ENCODE measurements around the gene VAPB.

VAPB gene

DNA sequence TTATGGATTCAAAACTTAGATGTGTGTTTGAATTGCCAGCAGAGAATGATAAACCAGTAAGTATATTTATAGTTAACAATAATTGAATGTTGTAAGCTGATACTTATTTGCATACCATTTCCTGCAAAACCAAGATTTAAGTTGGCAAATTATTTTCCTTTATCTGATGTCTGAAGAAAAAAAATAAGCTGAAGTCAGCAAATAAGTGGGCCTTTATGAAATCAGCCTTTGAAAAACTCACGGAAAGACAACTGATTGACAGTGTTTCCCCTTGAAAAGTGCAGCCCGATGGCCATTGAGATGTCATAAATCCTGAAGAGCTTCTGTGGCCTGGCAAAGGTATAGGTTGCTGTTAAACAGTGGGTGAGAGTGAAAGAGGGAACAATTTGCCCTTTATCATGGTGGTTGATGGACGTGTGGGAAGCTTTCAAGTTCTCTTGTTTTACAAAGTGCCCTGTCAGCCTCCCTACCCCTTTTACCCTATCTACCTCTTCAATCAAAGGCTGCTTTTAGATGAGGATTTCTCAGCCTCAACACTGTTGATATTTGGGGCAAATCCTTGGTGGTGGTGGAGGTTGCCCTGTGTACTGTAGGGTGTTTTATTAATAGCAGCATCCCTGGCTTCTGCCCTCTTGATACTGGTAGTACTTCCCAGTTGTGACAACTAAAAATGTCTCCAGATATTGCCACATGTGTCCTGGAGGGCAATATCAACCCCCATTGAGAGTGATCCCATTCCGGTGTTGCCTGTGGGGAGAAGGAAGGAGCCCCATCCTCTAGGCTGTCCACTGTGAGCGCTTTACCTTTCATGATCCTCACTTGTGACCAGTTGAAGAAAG is 50.2 kb downstream of the VAPB start:
- no peak for DNase-seq

DNA sequence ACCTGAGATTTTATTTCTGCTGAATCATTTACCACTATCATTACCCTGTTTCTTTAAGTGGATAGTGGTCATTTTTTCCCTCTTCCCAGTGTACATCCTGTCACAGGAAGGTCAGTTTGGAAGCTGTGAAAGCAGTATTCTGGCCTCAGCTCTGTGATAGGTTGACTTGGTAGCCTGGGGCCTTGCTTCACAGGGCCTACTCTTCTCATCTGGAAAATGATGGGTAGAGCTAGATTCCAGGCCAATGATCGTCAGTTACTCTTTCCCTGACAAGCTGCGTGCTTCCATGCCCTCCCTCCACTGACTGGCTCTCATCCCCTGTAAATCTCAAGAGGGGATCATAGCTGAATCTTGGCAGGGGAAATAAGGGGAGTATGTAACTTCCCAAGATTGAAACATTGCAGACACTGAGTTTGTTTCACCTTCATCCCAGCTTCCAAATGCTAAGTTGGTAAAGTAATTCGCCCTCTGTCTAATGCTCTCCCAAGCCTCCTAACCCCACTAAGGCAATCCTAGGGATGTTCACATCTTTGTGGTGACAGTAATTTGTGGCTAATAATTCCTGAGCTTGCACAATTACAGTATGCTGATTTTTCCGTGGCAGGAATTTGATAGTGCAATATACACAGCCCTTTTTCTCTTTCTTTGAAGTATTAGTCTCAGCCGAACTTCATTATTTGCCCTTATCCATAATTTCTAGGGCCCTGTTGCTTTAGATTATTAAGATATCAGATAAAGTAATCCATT is 51.2 kb downstream of the VAPB start:
- DNase-seq, result no peak

DNA sequence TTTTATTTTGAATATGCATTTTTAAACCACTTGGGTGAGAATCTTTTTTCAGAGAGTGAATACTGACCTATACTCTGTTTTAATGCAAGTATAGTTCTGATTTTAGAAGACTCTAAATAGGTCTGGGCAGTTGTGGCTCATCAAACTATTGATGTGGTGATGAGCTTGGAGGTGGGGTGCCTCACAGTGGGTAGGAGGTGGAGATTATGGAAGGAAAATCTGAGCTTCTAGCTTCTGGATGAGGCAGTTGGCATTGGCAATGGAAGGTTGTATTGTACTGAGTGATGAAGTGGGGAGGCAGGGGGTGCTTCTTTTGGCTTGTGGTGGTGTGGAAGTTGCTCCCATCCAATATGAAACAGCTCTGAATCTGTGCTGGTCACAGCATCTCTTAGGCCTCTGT is 52.7 kb downstream of the VAPB start:
- DNase-seq, result no peak

DNA sequence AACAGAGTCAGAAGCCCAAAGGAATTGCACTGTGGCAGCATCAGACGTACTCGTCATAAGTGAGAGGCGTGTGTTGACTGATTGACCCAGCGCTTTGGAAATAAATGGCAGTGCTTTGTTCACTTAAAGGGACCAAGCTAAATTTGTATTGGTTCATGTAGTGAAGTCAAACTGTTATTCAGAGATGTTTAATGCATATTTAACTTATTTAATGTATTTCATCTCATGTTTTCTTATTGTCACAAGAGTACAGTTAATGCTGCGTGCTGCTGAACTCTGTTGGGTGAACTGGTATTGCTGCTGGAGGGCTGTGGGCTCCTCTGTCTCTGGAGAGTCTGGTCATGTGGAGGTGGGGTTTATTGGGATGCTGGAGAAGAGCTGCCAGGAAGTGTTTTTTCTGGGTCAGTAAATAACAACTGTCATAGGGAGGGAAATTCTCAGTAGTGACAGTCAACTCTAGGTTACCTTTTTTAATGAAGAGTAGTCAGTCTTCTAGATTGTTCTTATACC is 55.8 kb downstream of the VAPB start:
- DNase-seq, result no peak

DNA sequence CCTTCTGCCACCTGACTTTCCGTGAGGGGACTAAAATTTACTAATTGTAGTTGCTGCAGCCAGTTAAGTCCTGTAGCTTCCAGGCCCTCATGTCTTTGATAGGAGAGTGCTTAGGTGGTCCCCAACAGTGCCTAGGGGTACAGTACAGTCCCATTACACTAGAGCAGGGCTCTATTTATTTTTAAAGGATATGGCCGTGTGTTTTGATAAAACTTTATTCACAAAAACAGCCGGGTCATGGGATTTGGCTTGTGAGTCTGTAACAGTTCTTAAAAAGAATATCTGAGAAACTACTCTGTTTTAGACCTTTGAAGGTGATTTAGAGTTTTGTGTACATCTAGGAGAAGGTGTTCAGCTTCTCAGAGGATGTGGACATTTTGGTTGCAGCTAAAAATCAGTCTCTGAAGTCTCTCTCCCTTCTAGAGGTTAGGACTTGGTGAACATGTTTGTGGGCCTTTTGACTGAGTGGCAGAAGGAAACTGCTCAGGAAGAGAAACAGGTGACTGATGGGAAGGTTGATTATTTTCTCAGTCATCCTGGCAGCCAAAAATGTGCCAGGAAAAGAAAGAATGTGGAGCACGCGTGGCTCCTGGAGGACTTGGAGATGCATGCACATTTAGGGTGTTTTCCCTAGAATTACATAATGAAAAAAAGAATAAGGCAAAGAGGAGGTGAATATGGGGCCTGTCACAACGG is 57.4 kb downstream of the VAPB start:
- DNase-seq, result no peak

DNA sequence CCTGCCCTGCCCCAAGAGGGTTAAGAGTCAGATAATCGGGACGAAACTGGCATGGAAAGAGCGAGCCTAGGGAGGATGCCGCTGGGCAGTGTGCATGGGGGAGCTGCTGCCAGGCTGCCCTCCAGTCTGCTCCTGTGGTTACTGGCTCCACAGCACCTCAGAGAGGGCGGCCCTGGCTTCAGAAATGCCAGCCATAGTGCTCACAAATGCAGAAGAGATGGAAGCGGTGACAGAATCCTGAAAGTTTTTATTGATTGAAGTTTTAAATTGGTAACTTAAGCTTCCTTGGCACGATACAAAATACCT is 57.9 kb downstream of the VAPB start:
- DNase-seq, result no peak

DNA sequence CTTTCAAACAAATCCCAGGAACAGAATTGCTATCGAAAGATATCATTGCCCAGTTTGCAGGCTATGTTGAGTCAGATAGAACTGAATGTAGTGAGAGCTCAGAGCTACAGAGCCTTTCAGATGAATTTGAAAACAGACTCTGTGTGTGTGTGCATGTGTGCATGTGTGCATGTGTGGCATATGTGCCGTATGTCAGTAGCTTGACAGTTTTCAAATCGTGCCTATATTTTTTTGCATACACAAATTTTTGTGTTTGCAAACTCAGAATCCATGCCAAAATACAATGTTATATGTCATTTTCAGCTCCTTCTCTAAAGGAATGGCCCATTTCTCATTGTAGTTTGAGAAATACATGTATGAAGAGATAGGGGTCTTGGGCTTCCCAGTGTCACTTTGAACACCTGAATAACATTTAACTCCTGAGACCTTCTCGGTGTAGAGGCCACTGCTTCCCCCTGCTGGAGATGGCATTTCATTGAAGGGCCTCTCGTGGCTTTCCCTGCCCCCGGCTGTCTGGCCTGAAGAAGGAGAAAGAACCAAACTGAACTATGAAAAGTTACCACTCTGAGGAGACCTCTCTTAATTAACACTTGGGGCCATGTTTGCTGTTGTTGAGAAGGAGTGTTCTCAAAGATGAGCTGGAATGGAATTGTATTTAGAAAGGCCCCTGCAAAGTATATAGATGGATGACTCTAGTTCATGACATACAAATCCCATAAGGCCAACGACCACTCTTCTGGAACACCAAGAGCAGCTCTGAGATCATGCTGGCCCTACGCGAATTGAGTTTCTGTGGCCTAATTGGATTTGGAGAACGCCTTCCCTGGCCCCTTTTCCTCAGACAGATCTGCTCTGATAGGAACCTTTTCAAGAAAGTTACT is 58.7 kb downstream of the VAPB start:
- DNase-seq, result peak; percentile 9 to 49

DNA sequence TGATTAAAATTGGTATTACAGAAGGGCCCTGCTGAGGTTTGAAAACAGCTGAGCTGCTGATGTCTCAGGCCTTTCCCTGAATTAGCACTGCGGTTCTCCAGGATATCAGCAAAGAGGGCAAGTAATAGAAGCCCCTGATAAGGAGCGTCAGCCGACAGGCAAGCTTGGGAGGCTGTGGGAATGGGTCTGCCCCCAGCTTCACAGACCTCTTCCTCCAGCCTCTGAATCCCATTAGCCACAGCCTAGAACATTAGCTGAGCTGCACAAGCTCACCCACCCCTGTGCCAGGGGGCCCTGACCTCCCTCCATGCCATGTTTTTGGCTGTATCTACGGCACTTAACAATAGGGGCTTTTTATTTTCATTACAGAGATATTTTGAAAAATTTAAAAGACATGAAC is 59.9 kb downstream of the VAPB start:
- DNase-seq, result no peak

DNA sequence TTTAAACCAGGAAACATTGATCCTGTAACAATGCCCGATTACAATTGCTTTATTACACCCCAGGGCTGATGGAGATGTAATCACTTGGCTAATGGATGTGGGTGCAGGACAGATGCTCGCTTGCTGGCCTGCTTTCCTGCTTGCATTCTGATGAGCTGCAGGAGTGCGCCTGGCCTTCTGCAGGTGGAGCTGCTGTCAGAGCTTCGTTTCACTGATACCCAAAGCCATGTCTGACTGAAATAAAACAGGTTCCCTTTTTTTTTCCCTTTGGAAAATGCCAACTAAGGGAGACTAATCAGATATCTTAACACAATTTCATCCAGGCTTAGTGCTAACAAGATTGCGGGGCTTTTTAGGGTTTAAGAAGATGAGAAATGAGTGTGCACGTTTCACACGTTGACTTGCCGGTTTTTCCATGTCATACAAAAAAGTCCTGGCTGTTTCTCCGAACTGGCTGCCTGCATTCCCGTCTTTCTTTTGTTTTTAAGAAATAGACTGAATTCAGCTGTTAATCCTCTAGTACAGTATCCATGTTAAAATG is 60.7 kb downstream of the VAPB start:
- DNase-seq, result no peak

DNA sequence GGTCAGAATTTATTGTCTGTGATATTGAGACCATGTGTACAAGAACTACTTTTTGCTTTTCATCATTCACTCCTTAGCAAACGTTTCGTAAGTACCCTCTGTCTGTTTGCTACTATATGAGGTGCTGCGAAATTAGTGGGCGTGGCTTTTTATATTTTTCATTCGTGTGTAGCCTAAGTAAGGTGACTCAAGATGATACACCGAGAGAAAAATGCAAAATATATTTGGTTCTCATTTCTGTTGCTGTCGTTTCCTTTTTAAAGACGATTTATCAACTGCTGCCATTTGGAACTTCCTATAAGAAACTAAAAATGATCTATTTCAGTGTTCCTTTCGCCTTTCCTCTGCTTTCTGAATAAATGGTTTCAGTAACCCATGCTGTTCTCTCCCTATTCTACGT is 61.2 kb downstream of the VAPB start:
- DNase-seq, result no peak

DNA sequence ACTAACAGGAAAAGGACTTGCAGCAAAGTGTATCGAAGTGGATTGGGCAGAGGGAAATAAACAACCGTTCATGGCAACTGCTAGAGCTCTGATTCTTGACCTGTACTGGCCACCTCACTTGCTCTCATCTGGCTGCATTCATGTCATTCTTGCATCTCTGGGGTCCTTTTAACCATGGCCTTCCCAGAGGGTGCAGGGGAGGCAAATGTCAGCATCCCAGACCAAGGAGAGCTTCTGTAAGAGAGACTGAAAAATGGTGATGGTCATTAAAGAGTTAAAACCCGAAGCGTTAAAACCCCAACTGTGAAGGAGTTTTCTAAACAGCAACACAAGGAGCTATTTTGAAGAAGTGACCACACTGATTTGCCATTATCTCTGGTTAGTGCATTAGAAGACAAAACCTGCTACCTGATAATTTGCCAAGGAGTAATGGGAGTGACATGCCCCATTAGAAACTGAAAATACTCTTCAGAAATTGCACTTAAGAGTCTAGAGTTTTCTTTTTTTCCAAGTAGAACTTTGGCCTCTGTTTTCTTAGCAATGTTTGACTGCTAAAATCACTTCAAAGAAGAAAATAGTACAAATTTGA is 63.7 kb downstream of the VAPB start:
- DNase-seq, result no peak

DNA sequence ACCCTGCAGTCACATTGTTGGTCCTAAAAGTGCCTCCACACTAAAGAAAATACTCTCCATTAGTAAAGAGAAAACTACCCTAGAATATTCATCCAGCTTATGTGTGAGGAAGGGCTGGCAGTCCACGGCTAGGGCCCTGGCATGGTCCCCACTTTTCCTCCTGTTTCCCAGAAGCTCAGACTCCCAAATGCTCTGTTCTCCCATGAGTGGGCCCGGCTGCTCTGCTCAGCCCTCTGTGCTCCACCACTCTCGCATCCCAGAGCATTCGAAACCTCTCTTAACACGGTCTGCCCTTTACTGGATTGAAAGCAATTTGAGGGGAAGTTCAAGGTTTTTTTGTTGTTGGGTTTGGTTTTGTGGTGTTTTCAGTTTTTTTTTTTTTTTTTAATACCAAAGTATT is 64.4 kb downstream of the VAPB start:
- DNase-seq, result no peak

DNA sequence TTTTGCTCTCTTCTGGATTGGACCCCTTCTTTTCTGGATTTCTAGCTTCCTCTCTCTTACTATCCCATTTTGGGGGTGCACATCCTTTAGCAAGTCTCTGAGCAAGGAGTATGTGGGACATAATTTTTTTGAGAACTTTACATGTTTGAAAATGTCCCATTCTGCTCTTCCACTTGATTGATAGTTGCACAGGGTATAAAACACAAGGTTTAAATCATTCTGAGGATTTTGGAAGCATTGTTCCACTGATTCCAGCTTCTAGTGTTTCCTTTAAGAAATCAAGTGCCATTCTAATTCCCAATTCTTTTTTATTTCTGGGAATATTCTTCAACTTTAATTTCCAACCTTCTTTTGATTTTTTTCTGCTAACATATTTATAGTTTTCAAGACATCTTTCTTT is 65.4 kb downstream of the VAPB start:
- no peak for DNase-seq

DNA sequence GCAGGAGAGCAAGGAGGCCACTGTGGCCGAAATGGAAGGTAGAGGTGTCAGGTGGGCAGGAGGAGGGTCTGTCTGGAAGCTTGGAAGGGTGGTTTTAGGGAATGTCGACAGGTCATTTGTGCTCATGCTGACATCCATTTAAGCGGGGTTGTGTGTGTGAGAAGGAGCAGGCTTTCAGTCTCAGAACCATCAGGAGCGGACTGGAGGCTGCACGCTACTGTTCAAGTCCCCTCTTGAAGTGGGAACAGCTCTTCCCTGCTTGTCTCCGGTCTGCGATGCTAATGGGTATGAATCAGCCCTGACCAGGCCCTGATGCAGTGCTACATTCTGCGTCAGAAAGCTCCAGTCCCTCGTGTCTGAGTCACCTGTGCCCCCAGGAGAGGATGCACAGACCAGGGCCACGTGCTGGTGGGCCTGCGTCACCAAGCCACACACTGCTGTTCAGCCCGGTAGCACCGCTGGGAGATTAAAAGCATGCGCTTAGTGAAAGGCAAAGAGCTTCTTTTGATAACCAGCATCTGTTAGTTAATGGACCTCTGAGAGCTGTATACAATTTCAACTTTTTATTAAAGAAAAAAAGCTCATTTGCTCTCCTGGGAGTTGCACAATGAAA is 68.2 kb downstream of the VAPB start:
- no peak for DNase-seq

DNA sequence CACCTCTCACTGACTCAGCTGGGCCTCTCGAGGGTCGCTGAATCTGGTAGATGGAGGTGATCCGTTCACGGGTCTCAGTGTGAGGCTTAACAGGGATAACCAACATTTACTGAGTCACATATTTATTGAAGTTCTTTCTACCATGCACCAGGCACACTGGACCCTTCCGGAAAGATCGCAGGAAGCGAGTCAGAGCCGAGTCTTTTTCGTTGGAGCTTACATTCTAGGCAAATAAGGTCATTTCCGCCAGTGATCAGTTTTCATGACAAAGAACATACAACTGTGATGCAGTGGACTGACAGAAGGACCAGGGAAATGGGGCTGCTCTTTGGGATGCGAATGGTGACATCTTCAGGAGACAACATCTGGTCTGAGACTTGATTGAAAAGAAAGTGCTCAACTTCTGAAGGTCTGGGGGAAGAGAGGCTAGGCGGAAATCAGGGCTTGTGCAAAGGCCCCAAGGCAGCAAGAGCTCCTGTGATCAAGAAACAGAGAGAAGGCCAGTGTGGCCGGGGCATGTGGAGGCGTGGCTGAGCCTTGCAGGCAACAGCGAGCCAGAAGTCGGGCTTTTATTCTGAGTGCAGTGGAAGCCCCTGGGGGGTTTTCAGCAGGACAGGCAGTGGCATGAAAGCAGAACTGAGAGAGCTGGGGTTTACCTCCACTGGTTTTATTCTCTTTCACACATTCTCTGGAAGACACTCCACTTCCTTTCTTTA is 69.5 kb downstream of the VAPB start:
- no peak for DNase-seq

DNA sequence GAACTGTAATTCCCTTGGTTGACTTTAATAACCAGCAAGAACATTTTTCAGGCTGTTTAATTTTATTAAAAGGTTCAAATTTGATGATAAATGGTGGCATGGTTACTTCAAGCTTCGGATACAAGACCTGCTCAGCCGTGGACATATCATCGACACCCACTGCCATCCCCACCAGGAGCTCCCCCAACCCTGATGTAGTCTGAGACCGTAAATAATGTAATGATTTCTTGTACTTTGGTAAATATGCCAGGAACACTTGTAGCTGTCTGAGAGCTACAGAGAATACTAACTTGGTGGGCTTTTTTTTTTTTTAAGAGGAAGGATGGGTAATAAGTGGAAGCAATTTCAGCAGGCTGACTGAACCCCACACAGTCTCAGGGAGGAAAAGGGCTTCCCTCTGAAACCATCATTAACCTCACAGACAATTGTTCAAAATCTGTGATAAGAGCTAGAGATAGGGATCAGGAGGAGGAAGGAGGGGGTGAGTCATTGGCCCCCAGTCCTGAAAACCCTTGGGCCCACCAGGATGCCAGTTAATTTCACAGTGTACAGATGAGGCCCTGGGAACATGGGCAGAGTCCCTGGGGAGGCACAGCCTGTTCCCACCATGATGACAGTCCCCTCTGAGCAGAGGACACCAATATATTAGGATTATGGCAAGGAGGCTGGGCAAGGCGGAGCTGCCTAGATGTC is 70.2 kb downstream of the VAPB start:
- no peak for DNase-seq

DNA sequence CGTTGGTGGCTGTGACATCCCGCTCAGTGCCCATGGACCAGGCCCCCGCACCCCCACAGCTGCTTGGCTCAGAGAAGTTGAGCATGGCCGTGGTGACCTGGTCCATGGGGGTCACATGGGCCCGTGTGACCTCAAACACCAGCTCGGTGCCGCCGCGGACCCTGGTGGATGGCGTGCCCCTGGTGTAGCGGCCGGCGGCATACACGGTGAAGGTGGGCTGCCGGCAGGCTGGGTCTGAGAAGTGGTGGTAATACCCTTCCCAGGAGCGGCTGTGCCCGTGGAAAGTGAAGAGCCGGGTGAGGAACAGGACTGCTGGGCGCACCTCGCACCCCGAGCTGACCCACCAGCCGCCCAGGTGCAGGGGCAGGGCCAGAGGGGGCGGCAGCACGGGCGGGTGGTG is 72.1 kb downstream of the VAPB start:
- DNase-seq, result no peak

DNA sequence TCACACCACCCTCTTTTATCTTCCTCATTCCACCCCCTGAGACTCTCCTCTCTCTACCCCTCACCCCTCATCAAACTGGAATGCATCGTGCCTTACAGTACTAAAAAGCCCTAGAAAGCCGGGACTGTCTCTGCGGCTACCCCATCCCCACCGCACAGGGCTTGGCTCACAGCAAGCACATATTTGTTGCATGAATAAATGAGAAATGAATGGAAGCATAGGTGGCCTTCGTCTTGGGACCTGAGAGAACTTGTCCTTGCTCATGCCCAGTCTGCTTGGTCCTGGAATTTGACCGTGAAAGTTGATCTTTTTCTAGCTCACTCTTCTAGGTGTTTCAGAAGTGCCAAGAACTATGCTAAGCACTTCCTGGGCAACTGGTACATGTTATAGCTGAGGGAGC is 72.9 kb downstream of the VAPB start:
- DNase-seq, result no peak

DNA sequence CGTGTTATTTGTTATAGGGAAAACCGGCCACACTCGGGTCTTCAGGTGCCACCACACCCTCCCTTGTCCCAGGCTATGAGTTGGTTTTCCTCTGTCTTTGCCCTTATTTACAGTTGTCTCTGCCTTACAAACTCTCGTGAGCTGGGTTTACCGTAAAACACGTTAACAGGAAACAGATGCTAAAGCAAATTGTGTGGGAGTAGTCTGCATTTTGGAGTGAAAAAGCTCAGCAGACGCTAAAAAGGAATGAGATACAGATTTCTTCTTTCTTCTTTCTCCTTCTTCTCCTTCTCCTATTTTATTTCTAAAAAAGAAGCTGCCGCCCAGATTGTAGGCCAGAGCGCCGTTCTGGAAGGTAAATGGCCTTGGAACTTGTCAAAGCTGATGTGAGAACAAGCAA is 74.2 kb downstream of the VAPB start:
- no peak for DNase-seq

DNA sequence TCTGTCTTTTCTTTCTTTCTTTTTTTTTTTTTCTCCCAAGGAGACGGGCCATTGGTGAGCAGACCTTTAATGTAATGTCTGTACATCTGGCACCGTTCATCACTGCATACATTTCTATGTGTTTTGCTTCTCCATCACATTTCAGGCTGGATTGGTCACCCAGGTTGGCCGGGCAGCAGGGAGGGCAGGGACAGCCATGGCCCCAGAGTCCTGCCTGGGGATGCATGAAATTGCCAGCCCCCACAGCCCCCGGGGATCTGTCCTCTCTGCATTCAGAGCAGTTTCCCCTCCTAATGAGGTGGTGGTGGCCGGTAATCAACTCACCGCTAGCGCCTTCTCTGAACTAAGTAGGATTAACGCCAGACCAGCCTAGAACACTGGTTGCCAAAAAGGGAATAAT is 75.8 kb downstream of the VAPB start:
- DNase-seq, result no peak
